ENCODE results near the gene ANO10.
"Not testable (repeated sequence)": the region's sequence is repeated elsewhere in the genome, so short reads cannot be mapped to it uniquely, and the experiment has no call there.

Gene ANO10

DNA sequence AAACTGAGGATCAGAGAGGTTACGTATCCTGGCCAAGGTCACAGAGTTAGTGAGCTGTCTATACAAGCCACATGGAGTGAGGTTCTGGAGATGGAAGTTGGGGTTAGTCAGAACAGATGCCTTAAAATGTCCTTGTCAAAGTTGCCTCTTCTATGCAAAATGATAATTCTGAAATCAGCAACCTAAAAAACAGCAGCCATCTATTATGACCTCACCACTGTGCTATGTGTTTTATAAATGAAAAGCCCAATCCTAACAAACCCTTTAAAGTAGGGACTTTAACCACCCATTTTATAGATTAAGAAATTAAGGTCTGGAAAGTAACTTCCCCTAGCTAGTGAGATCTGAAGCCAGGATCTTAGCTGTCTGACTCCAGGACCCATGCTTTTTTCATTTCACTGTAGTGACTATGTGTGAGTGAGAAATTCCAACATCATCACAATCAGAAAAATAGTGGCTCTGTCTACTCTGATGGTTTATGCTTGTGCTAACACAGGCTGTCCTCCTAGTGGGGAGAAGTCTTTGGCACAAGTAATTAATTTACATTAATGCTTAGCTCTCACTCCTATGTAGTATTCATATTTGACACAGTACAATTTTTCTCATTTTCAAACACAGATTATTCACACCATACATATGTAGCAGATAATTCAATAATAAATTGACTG, 143.6 kb downstream of the ANO10 start:
- DNase-seq (ENCODE audit: insufficient read length, low spot score), result no peak
- FAIRE-seq, result peak; percentile 15
- TF ChIP-seq POLR2A (IDR thresholded peaks at IDR 0.05; ENCODE audit: low read depth, low read length), result no peak

DNA sequence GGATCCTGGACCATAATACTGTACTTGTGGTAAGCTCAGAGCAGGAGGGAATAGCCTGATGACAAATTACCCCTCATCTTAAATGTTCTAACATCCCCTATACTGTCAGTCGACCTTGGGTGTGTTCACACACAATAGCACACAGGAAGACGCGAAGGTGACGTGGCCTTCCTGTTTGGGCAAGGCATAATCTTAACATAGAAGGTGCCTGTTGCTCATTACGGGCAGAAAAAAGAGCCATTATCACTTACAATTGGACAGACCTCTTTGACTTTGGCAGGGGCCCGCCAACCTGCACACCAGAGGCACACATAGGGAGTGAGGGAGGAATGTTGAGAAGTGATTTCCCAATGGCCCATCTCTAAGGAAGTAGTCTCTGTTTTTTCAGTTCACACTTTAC, 144.2 kb downstream of the ANO10 start:
- FAIRE-seq, result no peak
- DNase-seq (ENCODE audit: insufficient read length, low spot score), result no peak
- TF ChIP-seq POLR2A (IDR thresholded peaks at IDR 0.05; ENCODE audit: low read depth, low read length), result no peak

DNA sequence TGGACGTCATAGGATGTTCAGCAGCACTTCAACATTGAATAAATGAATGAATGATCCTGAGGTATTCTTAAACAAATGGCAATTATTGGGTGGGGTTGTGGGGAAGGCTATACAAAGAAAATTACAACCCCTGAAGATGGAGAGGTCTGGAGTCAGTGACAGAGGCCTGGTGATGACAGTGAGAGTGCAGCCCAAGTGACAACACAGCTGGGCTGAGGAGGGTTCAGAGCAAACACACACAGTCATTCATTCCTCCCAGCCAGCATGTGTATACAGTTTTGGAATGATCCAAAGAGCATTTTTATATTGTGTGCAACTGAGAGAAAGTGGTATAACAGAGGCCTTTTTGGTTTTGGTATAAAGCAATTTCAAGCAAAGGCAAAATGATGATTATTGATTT, 148.1 kb downstream of the ANO10 start:
- peak; percentile 20 for FAIRE-seq
- no peak for DNase-seq (ENCODE audit: insufficient read length, low spot score)
- no peak for TF ChIP-seq POLR2A (IDR thresholded peaks at IDR 0.05; ENCODE audit: low read depth, low read length)

DNA sequence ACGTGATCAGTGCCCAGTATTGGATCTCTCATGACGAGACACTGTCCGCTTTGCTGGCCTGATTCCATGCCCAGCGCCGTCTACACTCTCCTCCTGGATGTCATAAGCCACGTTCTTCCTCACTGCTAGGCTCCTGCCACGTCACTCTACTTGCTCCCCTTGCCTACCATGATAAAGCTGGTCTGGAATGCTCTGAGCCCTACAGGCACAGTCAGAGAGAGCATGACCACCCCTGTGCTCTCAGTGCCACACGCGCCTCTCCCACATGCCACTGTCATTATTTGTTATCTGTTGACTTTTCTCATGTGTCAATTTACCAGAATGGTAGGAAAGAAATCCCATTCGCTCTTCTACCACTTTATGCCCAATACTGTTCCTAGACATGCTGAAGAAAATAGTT, 148.6 kb downstream of the ANO10 start:
- FAIRE-seq, result no peak
- no peak for TF ChIP-seq POLR2A (IDR thresholded peaks at IDR 0.05; ENCODE audit: low read depth, low read length)
- DNase-seq (ENCODE audit: insufficient read length, low spot score), result no peak

DNA sequence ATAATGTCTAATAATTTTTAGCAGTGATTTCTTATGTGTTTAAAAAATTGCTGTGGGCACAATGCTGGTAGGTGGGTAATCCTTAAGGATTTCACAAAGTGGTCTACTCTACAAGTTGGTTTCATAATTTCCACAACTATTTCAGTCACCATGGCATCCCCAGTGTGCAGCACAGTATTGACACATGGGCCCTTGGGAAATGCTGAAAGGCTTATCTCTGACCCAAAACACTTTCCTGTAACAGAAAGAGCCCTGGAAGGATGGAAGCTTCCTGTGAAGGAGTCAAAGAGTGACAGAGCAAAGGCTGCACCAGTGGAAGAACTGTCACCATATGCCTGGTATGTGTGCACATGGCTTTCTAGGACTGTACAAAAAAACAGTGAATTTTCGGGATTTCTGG, 153.7 kb downstream of the ANO10 start:
- no peak for DNase-seq (ENCODE audit: insufficient read length, low spot score)
- TF ChIP-seq POLR2A (IDR thresholded peaks at IDR 0.05; ENCODE audit: low read depth, low read length), result no peak
- FAIRE-seq, result no peak

DNA sequence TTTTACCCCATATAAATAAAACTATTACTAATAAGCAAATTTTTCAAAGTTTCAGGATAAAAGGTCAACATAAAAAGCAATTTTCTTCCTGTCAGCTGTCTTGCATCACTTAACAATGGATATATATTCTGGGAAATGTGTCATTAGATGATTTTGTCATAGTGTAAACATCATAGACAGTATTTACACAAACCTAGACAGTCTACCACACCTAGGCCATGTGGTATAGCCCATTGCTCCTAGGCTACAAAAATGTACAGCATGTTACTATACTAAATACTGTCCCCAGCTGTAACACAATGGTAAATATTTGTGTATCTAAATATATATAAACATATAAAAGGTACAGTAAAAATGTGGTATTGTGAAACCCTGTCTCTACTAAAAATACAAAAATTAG, 156.7 kb downstream of the ANO10 start:
- no peak for TF ChIP-seq POLR2A (IDR thresholded peaks at IDR 0.05; ENCODE audit: low read depth, low read length)
- DNase-seq (ENCODE audit: insufficient read length, low spot score) (no peak), FAIRE-seq (no peak)

DNA sequence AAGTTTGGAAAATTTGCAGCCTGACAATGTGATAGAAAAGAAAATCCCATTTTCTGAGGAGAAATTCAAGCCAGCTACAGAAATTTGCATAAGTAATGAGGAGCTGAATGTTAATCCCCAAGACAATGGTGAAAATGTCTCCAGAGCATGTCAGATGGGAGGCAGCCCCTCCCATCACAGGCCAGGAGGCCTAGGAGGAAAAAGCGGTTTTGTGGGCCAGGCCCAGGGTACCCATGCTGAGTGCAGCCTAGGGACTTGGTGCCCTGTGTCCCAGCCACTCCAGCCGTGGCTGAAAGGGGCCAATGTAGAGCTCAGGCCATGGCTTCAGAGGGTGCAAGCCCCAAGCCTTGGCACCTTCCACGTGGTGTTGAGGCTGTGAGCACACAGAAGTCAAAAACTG, 159.2 kb downstream of the ANO10 start:
- not testable (repeated sequence) for FAIRE-seq; DNase-seq (ENCODE audit: insufficient read length, low spot score)

DNA sequence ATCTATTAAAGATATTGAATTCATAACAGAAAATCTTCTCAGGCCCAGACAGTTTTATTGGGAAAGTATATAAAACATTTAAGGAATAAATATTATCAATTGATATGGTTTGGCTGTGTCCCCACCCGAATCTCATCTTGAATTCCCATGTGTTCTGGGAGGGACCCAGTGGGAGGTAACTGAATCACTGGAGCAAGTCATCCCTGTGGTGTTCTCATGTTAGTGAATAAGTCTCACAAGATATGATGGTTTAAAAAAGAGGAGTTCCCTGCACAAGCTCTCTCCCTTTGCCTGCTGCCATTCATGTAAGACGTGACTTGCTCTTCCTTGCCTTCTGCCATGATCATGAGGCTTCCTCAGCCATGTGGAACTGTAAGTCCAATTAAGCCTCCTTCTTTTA, 160.5 kb downstream of the ANO10 start:
- peak; percentile 87 for FAIRE-seq
- no peak for DNase-seq (ENCODE audit: insufficient read length, low spot score)
- no peak for TF ChIP-seq POLR2A (IDR thresholded peaks at IDR 0.05; ENCODE audit: low read depth, low read length)

DNA sequence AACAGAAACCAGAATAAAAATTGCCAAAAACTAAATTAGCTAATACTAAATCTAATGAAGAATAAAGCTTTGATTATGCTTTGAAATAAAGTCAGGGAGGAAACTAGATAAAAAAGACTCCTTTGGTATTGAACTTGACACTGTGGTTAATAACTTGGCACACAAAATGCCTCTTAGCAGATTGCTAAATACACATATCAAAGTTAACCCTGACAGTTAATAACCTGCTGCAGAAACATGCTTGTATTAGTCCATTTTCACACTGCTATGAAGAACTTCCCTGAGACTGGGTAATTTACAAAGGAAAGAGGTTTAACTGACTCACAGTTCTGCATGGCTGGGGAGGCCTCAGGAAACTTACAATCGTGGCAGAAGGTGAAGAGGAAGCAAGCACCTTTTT, 164.8 kb downstream of the ANO10 start:
- FAIRE-seq, result not testable (repeated sequence)

DNA sequence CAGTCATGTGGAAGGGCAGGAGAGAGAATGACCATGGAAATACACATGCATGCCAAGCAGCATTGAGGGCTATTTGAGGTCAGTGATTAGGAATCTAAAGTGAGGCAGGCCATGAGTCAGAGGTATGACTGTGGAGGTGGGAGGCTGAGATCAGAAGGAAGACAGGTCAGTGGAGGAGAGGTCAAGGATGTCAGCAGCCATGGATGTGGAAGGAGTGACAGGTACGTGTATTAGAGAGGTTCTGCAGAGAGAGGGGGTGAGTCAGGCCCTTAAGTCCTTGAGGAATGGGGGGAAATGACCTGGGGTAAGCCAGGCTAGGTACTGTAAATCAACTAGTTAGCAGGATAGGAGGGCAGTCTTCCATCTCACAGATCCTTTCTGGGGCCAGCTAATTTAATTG, 166.6 kb downstream of the ANO10 start:
- TF ChIP-seq POLR2A (IDR thresholded peaks at IDR 0.05; ENCODE audit: low read depth, low read length), result no peak
- DNase-seq (ENCODE audit: insufficient read length, low spot score) (peak; percentile 61), FAIRE-seq (peak; percentile 97)

More for the DNA sequence above, 164.8 kb downstream of the ANO10 start:
- not testable (repeated sequence) for DNase-seq (ENCODE audit: insufficient read length, low spot score)

DNA sequence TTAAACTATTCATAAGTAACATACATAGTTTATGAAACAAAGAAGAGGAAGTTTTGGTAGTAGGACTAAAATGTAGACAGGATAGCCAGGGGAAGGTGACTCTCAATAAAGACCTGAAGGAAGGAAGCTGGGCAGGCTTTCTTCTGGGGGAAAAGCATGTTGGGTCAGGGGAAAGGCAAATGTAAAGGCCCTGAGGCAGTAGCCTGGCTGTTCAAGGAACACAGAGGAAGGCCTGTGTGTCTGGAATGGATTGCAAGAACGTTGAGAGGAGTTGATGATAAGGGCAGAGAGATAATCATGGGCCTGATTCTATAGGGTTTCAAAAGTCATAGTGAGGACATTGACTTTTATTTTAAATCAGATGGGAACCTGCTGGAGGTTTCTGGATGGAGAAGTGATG, 167.8 kb downstream of the ANO10 start:
- TF ChIP-seq POLR2A (IDR thresholded peaks at IDR 0.05; ENCODE audit: low read depth, low read length), result no peak
- no peak for FAIRE-seq
- no peak for DNase-seq (ENCODE audit: insufficient read length, low spot score)

DNA sequence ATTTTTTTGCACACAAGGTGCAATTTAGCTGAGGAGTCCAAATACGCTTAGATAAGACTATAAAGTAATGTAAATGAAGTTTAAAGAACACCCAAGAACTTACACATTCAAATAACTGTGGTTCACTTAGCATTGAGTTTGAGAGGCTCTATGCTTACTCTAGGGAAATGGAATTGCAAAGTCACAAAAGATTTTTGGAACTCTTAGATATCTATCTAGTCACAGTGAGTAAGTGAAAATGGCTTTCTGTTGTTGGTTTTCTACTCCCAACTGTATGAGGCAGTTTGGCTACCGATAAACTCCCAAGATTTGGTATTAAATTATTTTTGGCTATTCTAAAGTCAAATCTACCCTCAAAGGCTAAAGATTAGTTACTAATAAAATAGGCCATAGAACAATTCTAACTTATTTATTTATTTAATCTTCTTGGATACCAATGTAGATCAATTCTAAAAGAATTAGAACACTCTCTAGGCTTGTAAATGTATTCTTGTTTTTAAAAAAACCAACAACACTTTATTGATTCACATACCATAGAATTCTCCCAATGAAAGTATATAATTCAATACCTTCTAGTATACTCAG, 170.0 kb downstream of the ANO10 start:
- no peak for FAIRE-seq
- no peak for TF ChIP-seq POLR2A (IDR thresholded peaks at IDR 0.05; ENCODE audit: low read depth, low read length)
- DNase-seq (ENCODE audit: insufficient read length, low spot score), result no peak

DNA sequence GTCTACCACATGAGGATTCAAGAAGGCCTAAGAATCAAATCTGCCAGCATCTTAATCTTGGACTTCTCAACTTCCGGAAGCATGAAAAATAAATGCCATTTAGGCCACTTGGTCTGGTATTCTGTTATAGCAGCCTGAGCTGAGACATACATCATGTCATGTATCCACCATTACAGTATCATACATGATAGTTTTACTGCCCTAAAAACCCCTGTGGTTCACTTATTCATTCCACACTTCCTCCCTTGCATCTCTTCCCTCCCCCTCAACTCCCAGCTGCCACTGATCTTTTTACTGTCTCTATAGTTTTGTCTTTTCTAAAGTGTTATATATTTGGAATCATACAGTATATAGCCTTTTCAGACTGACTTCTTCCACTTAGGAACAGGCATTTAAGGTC, 173.7 kb downstream of the ANO10 start:
- FAIRE-seq, result no peak
- DNase-seq (ENCODE audit: insufficient read length, low spot score), result no peak
- no peak for TF ChIP-seq POLR2A (IDR thresholded peaks at IDR 0.05; ENCODE audit: low read depth, low read length)

DNA sequence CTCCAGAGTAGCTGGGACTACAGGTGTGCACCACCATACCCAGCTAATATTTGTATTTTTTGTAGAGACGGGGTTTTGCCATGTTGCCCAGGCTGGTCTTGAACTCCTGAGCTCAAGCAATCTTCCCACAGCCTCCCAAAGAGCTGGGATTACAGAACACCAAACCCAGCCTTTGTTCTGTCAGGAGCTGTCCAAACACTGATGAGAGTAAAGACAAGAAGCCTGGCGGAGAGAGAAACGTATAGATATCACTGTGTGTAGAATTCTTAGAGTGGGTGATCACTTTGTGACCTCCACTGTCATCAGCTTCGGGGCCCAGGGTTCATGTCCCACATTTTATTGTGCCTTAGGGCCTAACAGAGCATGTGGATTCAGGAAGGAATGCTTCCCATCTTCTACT, 176.0 kb downstream of the ANO10 start:
- no peak for FAIRE-seq
- no peak for TF ChIP-seq POLR2A (IDR thresholded peaks at IDR 0.05; ENCODE audit: low read depth, low read length)
- DNase-seq (ENCODE audit: insufficient read length, low spot score), result no peak

DNA sequence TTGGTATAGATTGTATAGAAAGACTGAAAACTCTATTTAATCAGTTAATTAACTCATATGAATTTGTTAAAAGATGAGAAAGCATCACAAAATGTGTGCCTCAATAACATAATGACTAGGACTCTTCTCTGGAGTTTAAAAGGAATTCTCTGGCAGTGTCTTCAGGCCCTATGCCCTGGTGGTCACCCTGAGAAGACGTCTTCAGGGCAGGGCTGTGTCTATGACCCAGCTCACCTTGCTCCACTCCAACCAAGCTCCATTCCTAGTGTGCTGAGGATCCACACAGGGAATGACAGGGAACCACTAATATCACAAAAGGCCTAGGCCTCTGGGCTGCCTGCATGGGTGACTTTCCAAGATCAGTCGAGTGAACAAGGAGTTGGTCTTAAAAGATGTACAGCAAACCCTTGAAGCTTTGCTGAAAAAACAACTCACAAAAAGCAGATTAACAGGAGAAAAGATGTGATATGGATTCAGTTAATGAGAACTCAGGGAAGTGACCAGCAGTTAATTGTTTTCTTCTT, 178.9 kb downstream of the ANO10 start:
- TF ChIP-seq POLR2A (IDR thresholded peaks at IDR 0.05; ENCODE audit: low read depth, low read length), result no peak
- no peak for DNase-seq (ENCODE audit: insufficient read length, low spot score)
- peak; percentile 62 for FAIRE-seq

Measured in H54 (cell line).